GM12873 (cell line): ENCODE results near the gene APOA4.

Experiments used
- TF ChIP-seq, protein P1 (sequence below): IDR thresholded peaks from 2 replicates; pipeline ENCODE4 v1.5.1; 2012; ENCODE audit warnings: low read depth, mild to moderate bottlenecking, moderate library complexity, low read length, control low read depth; ENCODE audit not compliant: insufficient read depth; ENCODE audit errors: missing control alignments

APOA4 gene

DNA sequence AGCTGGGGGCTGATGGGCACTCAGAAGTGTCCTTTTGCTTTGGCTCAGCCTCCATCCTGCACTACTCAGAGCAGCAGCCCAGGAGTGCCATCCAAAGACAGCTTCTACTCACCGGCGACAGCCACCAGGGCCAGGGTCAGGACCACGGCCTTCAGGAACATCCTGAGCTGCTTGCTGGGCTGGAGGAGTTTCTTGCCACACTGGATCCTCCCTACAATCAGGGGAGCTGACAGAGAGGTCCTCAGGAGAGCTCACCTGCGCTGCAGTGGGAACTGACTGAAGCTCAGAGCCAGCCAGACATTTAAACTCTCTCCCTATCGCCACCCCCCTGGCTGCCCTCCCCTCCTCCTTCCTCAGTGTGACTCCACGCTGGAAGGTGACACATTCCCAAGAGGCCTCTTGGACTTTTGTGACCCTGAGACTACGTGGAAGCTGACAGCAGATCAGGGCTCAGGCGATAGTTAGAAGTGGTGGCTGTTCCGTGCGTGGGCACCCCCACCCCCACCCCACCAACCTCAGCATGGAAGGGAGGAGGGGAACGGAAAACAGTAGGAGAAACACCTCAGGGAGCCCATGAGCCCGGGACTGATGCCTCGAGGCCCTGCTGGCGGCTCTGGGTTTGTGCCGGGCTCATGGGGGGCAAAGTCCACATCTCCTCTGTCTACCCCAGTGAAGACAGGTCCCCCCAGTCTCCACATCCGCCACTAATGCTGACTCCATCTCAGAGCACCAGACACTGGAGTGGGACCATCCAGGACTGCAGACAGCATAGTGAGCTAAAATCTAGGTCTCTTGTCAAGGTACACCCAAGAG, at the start of gene APOA4:
Gene APOA4, minus strand, starts transcription at position 274 of the 813 bp plus-strand sequence. Its CDS starts 113 bp downstream, at position 161.
- TF ChIP-seq, protein P1, sequence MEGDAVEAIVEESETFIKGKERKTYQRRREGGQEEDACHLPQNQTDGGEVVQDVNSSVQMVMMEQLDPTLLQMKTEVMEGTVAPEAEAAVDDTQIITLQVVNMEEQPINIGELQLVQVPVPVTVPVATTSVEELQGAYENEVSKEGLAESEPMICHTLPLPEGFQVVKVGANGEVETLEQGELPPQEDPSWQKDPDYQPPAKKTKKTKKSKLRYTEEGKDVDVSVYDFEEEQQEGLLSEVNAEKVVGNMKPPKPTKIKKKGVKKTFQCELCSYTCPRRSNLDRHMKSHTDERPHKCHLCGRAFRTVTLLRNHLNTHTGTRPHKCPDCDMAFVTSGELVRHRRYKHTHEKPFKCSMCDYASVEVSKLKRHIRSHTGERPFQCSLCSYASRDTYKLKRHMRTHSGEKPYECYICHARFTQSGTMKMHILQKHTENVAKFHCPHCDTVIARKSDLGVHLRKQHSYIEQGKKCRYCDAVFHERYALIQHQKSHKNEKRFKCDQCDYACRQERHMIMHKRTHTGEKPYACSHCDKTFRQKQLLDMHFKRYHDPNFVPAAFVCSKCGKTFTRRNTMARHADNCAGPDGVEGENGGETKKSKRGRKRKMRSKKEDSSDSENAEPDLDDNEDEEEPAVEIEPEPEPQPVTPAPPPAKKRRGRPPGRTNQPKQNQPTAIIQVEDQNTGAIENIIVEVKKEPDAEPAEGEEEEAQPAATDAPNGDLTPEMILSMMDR: no peak

DNA sequence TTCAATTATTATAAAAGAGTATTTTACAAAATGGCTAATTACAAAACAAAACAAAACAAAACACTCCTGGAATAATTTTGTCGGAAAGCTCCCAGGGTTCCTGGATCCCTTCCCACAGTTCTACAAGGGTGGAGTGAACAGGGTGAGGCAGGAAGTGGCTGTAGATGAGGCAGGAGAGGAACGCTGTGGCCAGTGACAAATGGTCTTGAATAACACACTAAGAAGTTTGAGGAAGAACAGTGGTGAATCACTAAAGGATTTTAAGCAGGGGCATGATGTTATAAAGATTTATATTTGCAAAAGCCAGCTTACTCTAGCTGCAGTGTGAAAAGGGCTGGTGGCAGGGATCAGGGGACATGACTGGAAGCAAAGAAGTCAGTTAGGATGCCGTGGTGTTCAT, 48.1 kb upstream of the APOA4 start:
- TF ChIP-seq, protein P1: no peak

DNA sequence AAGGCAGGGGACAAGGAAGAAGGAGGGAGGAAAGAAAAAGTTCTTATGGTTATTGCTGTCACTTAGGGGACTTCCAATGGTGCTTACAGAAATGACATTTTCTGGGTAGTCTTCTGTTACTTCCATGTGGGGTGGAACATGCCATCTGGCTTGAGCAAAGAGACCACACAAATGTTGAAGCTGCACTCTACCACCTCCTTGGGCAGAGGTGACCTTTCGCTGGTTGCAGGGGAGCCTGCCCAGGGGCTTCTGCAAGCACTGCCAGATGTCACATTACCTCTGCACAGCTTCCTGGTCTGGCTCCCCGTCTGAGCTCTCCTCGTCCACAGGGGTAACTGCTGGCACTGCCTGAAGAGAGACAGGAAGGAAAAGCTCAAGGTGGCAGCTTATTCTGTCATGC, 47.0 kb upstream of the APOA4 start:
- TF ChIP-seq, protein P1: no peak

DNA sequence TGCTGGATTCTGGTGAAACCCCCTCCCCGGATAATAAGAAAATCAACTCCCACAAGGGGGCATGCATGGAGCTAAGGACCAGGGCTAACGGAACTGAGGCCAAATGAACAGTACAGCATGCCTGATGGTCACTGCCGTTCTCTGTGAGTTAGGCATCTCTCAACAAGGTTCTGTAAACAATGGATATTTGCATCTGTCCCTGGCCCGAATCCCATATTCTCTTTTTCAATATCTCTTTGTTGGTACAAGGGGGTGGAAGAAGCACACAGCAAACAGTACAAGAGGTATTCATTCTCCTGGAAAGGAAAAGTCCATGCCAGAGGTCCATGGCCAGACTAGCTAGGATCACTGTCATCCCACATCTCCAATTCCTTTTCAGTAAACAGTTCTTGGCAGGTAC, 46.5 kb upstream of the APOA4 start:
- TF ChIP-seq, protein P1: no peak

DNA sequence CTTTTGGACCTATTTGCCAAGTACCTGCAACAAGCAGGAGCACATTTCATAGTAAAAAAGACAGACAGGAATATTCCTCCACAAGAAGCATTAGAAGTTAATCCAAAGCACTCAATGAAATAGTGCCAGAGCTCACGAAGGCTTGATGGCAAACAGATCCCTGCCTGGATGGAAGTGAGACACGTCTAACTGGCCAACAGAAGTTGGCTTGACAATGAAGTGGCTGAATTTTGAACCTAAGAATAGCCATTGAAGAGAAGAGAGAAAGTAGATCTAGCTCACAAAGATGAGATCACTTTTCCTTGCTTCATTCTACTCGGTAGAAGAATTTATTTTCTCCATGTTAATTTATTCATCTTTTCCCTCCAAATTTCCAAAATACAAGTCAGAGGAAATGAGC, 45.0 kb upstream of the APOA4 start:
- TF ChIP-seq, protein P1: no peak

DNA sequence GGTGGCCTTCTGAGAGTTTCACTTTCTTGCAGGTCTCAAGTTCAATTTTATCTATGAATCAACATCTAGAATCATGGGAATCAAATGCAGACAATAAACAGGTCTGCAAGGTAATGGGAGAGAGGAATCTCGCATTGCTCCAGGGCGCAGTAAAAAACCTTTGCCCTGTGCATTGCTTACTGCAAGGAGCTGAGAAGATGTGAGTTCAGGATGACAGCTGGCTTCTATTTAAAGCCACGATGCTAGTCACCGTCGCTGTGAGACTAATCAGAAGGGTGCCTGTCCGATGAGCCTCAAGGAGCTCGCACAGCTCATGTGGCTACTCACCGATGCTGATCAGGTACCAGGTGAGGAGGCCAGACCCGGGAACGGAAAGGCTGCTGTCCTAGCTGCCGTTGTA, 44.5 kb upstream of the APOA4 start:
- TF ChIP-seq, protein P1: no peak

DNA sequence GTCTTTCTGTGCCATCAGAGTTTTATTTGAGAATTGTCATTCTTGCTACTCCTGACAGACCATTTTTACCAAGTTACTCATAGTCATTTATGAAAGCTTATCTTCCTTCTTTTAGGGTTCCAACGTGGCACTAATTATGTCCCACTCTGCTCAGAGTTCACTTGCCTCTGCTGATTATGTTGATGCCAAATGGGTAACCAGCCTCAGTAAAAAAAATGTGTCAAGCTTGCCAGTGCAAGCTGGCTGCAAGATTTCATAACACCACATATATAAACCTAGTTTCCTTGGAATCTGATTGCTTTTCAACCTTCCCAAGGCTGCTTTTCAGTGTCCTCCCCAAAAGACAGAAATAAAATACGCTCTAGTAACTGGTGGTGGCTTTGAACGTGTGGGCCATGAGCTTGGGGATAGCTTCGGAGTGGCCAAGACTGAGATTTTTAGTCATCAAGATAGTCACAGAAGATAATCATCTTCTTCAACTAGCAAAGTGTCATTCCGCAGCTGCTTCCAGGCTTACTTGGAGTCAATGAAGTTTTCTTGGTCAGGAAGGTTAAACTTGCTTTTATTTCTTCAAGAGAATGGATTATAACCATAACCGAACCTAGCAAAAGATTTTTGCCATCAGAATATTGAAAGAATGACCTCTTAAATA, 43.8 kb upstream of the APOA4 start:
- TF ChIP-seq, protein P1: no peak
